Measurements from ENCODE around the gene FLNC. TPM values are rescaled to one million over a fixed set of nuclear protein-coding genes. Genes with fewer than 3 reads are reported as not detected.

The FLNC gene
- total RNA-seq, 1 experiment from 2014 or later, result 8.0 TPM

DNA sequence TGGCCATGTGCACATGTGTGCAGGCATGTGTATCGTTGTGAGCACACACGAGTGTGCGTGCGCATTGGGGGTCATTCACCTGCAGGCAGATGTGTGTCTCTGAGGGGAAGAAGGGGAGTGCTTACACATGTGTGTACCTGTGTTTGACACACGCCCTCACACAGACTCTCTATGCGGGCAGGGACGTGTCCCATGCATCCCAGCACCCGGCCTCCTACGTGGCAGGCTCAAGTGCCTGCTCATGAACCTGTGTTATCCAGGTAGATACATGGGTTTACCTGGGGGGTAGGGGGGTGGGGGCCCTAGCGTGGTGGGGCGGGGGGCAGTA lies 61.7 kb downstream of the FLNC start:
- CTCF ChIA-PET, result interaction anchor here (2.1 kb wide), 1 partner anchor 8 kb away, joined by 11 read pairs; no protein-coding TSS in a partner anchor
- peak overlapping the region; percentile 50 for H3K4me3 Mint-ChIP-seq
- ATAC-seq, result no peak
- TF ChIP-seq, protein P1, sequence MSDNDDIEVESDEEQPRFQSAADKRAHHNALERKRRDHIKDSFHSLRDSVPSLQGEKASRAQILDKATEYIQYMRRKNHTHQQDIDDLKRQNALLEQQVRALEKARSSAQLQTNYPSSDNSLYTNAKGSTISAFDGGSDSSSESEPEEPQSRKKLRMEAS (CRISPR knock-in tag; IDR thresholded peaks at IDR 0.05), result no peak
- peaks cover 3% of the 10 kb centered on the region; the same call in 1 of the 2 replicates for H3K4me1 Mint-ChIP-seq
- POLR2A ChIA-PET, result no interaction called here
- H3K27me3 Mint-ChIP-seq (ENCODE audit: low read depth), result peaks cover 7% of the 10 kb centered on the region; the same call in 1 of the 2 replicates
- DNase-seq (ENCODE audit: low spot score), result no peak
- no peaks in the 10 kb centered on the region for H3K36me3 Mint-ChIP-seq
- no peak overlapping the region for H3K27ac Mint-ChIP-seq
- peaks cover 2% of the 10 kb centered on the region for H3K9me3 Mint-ChIP-seq

DNA sequence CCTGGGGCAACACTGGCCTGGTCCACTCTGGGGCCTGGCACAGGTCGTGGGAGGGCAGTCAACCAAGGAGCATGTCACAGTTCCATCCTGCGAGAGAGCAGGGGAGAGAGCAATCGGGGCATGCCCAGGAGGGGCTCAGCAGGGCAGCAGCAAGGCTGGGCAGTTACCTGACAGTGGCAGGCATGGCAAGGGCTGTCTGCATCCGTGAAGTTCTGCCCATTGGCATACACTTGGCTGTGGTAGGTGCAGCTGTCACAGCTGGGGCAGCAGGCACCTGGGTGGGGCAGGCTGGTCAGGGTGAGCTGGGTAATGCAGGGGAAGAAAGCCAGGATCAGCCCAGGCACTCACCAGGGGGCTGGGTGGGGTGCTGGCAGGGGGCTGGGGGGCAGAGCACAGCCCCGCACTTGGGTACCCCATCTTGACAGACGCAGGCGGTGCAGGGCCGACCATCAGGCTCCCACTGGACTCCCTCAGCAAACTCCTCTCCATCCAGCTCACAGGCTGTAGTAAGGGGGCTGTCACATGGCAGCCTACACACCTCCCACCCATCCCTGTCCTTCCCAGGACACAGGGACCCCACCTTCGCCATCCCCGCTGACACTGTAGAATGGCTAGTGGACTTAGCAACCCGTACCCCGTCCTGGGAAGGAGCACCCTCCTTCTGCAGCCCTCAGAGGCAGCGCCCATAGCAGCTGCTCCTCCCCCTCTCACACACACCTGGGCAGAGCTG lies 62.5 kb downstream of the FLNC start:
- no peaks in the 10 kb centered on the region for H3K36me3 Mint-ChIP-seq
- DNase-seq (ENCODE audit: low spot score) (no peak), ATAC-seq (no peak)
- CTCF ChIA-PET, result interaction anchor here (0.6 to 2.1 kb wide), 4 partner anchors 9 to 199 kb away, joined by 3 to 11 read pairs (median 3); no protein-coding TSS in a partner anchor
- POLR2A ChIA-PET, result no interaction called here
- peaks cover 3% of the 10 kb centered on the region; the same call in 1 of the 2 replicates for H3K4me1 Mint-ChIP-seq
- TF ChIP-seq, protein P2, sequence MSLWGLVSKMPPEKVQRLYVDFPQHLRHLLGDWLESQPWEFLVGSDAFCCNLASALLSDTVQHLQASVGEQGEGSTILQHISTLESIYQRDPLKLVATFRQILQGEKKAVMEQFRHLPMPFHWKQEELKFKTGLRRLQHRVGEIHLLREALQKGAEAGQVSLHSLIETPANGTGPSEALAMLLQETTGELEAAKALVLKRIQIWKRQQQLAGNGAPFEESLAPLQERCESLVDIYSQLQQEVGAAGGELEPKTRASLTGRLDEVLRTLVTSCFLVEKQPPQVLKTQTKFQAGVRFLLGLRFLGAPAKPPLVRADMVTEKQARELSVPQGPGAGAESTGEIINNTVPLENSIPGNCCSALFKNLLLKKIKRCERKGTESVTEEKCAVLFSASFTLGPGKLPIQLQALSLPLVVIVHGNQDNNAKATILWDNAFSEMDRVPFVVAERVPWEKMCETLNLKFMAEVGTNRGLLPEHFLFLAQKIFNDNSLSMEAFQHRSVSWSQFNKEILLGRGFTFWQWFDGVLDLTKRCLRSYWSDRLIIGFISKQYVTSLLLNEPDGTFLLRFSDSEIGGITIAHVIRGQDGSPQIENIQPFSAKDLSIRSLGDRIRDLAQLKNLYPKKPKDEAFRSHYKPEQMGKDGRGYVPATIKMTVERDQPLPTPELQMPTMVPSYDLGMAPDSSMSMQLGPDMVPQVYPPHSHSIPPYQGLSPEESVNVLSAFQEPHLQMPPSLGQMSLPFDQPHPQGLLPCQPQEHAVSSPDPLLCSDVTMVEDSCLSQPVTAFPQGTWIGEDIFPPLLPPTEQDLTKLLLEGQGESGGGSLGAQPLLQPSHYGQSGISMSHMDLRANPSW (CRISPR knock-in tag; conservative IDR thresholded peaks at IDR 0.05; ENCODE audit: low read depth), result no peak
- TF ChIP-seq, protein P3, sequence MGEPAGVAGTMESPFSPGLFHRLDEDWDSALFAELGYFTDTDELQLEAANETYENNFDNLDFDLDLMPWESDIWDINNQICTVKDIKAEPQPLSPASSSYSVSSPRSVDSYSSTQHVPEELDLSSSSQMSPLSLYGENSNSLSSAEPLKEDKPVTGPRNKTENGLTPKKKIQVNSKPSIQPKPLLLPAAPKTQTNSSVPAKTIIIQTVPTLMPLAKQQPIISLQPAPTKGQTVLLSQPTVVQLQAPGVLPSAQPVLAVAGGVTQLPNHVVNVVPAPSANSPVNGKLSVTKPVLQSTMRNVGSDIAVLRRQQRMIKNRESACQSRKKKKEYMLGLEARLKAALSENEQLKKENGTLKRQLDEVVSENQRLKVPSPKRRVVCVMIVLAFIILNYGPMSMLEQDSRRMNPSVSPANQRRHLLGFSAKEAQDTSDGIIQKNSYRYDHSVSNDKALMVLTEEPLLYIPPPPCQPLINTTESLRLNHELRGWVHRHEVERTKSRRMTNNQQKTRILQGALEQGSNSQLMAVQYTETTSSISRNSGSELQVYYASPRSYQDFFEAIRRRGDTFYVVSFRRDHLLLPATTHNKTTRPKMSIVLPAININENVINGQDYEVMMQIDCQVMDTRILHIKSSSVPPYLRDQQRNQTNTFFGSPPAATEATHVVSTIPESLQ (CRISPR knock-in tag; IDR thresholded peaks at IDR 0.05), result no peak
- no peak for TF ChIP-seq ELF4 (CRISPR knock-in tag; IDR thresholded peaks at IDR 0.05; ENCODE audit: low read depth)
- peaks cover 7% of the 10 kb centered on the region for H3K9me3 Mint-ChIP-seq
- H3K27ac Mint-ChIP-seq, result no peak overlapping the region
- peaks cover 7% of the 10 kb centered on the region; the same call in 1 of the 2 replicates for H3K27me3 Mint-ChIP-seq (ENCODE audit: low read depth)
- no peak overlapping the region for H3K4me3 Mint-ChIP-seq

DNA sequence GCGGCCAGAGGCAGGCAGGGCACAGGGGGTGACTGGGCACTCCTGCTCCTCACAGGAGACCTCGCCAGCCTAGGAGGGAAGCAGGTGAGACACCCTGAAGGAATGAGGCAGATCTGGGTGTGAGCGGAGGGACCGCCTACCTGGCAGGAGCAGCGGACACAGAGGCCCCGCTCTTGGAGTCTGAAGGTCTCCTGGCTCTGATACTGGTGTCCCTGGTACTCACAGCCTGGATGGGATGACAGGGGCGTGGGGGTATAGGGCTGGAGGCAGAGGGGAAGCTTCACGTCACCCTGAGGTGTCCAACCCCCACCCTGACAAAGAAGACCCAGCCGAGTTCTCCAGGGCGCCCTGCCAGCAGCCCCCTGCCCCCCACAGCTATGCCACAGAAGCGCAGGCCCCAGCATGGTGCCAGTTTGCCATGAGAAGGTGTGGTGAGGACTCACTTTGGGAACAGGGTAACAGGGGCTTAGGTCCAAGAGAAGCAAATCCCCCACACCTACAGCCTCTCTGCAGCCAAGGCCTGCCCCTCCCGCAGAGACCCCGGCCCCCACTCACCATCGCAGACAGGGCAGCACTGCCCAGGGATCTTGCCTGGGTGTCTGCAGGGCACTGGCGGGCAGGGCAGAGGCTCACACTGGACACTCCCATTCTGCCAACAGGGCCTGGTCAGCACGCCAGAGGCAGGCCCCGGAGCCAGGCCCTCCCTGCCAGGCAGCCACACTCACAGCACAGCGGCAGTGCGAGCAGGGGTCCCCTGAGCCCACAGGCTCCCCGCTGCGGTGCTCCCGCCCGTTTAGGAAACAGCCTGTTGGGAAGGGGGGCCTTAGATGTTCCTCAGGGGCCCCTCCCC lies 63.3 kb downstream of the FLNC start:
- no peak for TF ChIP-seq GRHL2 (CRISPR knock-in tag; IDR thresholded peaks at IDR 0.05; ENCODE audit: insufficient replicate concordance, severe bottlenecking)
- no peak for TF ChIP-seq ZNF317 (CRISPR knock-in tag; IDR thresholded peaks at IDR 0.05; ENCODE audit: borderline replicate concordance, low read depth)
- TF ChIP-seq OVOL2 (CRISPR knock-in tag; IDR thresholded peaks at IDR 0.05; ENCODE audit: borderline replicate concordance), result no peak
- TF ChIP-seq, protein P4, sequence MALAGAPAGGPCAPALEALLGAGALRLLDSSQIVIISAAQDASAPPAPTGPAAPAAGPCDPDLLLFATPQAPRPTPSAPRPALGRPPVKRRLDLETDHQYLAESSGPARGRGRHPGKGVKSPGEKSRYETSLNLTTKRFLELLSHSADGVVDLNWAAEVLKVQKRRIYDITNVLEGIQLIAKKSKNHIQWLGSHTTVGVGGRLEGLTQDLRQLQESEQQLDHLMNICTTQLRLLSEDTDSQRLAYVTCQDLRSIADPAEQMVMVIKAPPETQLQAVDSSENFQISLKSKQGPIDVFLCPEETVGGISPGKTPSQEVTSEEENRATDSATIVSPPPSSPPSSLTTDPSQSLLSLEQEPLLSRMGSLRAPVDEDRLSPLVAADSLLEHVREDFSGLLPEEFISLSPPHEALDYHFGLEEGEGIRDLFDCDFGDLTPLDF (CRISPR knock-in tag; IDR thresholded peaks at IDR 0.05), result no peak
- TF ChIP-seq, protein P5, sequence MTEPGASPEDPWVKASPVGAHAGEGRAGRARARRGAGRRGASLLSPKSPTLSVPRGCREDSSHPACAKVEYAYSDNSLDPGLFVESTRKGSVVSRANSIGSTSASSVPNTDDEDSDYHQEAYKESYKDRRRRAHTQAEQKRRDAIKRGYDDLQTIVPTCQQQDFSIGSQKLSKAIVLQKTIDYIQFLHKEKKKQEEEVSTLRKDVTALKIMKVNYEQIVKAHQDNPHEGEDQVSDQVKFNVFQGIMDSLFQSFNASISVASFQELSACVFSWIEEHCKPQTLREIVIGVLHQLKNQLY (CRISPR knock-in tag; IDR thresholded peaks at IDR 0.05), result no peak
- no peak for TF ChIP-seq NFE2L1 (CRISPR knock-in tag; IDR thresholded peaks at IDR 0.05)
- TF ChIP-seq, protein P6, sequence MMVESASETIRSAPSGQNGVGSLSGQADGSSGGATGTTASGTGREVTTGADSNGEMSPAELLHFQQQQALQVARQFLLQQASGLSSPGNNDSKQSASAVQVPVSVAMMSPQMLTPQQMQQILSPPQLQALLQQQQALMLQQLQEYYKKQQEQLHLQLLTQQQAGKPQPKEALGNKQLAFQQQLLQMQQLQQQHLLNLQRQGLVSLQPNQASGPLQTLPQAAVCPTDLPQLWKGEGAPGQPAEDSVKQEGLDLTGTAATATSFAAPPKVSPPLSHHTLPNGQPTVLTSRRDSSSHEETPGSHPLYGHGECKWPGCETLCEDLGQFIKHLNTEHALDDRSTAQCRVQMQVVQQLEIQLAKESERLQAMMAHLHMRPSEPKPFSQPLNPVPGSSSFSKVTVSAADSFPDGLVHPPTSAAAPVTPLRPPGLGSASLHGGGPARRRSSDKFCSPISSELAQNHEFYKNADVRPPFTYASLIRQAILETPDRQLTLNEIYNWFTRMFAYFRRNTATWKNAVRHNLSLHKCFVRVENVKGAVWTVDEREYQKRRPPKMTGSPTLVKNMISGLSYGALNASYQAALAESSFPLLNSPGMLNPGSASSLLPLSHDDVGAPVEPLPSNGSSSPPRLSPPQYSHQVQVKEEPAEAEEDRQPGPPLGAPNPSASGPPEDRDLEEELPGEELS (CRISPR knock-in tag; IDR thresholded peaks at IDR 0.05), result no peak
- TF ChIP-seq ELF4 (CRISPR knock-in tag; IDR thresholded peaks at IDR 0.05; ENCODE audit: low read depth), result no peak
- CTCF ChIA-PET, result interaction anchor here (1.0 to 2.1 kb wide), 3 partner anchors 10 to 198 kb away, joined by 3 to 11 read pairs (median 3); no protein-coding TSS in a partner anchor
- H3K27ac Mint-ChIP-seq, result no peak overlapping the region
- ATAC-seq (no peak), DNase-seq (ENCODE audit: low spot score) (no peak)
- no peak overlapping the region for H3K4me3 Mint-ChIP-seq
- H3K27me3 Mint-ChIP-seq (ENCODE audit: low read depth), result peaks cover 11% of the 10 kb centered on the region
- peaks cover 10% of the 10 kb centered on the region for H3K9me3 Mint-ChIP-seq
- POLR2A ChIA-PET, result interaction anchor here (0.6 kb wide), 1 partner anchor 168 kb away, joined by 4 read pairs; no protein-coding TSS in a partner anchor
- H3K36me3 Mint-ChIP-seq, result peaks cover 3% of the 10 kb centered on the region
- peaks cover 3% of the 10 kb centered on the region; the same call in 1 of the 2 replicates for H3K4me1 Mint-ChIP-seq

All from WTC11 (cell line).